Measurements from ENCODE around the gene SIPA1L3. TPM values are rescaled to one million over a fixed set of nuclear protein-coding genes. Genes with fewer than 3 reads are reported as not detected.

Gene SIPA1L3
- total and polyA plus RNA-seq, 2 of the 13 experiments (the other 11 are each of a cell fraction or from before 2014, with no cell fraction given) = 5.5 to 7.7 TPM

DNA sequence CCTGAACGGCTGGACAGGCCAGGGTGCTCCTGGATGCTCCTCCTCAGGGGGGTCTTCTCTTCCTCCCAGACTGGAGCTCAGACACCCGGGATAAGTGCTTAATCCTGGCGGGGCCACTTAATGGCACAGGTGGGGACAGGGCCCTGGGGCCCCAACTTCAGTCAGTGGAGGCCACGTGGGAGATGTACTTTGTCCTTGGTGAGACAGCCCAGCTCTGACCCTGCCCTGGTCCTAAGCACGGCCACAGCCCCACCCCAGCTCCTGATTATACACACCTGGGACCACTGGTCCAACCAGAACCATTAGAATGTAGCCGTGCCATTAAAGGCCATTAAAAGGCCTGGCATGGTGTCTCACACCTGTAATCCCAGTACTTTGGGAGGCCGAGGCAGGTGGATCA, 341.4 kb downstream of the SIPA1L3 start (continued):
- TF ChIP-seq ZNF432 (CRISPR knock-in tag; IDR thresholded peaks at IDR 0.05; ENCODE audit: borderline replicate concordance) (no peak), KLF13 (CRISPR knock-in tag; IDR thresholded peaks at IDR 0.05) (no peak), BCL6 (CRISPR knock-in tag; IDR thresholded peaks at IDR 0.05) (no peak), PAXIP1 (CRISPR knock-in tag; conservative IDR thresholded peaks at IDR 0.05) (0 out of 2 replicates have a peak, but pooled peaks have one; percentile 15), ZNF296 (CRISPR knock-in tag; conservative IDR thresholded peaks at IDR 0.05) (no peak), TOE1 (CRISPR knock-in tag; IDR thresholded peaks at IDR 0.05) (no peak)
- TF ChIP-seq, protein P1, sequence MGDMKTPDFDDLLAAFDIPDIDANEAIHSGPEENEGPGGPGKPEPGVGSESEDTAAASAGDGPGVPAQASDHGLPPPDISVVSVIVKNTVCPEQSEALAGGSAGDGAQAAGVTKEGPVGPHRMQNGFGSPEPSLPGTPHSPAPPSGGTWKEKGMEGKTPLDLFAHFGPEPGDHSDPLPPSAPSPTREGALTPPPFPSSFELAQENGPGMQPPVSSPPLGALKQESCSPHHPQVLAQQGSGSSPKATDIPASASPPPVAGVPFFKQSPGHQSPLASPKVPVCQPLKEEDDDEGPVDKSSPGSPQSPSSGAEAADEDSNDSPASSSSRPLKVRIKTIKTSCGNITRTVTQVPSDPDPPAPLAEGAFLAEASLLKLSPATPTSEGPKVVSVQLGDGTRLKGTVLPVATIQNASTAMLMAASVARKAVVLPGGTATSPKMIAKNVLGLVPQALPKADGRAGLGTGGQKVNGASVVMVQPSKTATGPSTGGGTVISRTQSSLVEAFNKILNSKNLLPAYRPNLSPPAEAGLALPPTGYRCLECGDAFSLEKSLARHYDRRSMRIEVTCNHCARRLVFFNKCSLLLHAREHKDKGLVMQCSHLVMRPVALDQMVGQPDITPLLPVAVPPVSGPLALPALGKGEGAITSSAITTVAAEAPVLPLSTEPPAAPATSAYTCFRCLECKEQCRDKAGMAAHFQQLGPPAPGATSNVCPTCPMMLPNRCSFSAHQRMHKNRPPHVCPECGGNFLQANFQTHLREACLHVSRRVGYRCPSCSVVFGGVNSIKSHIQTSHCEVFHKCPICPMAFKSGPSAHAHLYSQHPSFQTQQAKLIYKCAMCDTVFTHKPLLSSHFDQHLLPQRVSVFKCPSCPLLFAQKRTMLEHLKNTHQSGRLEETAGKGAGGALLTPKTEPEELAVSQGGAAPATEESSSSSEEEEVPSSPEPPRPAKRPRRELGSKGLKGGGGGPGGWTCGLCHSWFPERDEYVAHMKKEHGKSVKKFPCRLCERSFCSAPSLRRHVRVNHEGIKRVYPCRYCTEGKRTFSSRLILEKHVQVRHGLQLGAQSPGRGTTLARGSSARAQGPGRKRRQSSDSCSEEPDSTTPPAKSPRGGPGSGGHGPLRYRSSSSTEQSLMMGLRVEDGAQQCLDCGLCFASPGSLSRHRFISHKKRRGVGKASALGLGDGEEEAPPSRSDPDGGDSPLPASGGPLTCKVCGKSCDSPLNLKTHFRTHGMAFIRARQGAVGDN (CRISPR knock-in tag; IDR thresholded peaks at IDR 0.05) = peak; percentile 39; the same call in 1 of the 2 replicates
- TF ChIP-seq, protein P2, sequence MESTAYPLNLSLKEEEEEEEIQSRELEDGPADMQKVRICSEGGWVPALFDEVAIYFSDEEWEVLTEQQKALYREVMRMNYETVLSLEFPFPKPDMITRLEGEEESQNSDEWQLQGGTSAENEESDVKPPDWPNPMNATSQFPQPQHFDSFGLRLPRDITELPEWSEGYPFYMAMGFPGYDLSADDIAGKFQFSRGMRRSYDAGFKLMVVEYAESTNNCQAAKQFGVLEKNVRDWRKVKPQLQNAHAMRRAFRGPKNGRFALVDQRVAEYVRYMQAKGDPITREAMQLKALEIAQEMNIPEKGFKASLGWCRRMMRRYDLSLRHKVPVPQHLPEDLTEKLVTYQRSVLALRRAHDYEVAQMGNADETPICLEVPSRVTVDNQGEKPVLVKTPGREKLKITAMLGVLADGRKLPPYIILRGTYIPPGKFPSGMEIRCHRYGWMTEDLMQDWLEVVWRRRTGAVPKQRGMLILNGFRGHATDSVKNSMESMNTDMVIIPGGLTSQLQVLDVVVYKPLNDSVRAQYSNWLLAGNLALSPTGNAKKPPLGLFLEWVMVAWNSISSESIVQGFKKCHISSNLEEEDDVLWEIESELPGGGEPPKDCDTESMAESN (CRISPR knock-in tag; conservative IDR thresholded peaks at IDR 0.05) = no peak
